Upper lobe of left lung (tissue), 4 donors: ENCODE results near the gene WNK2.

Source experiments
- CTCF ChIP-seq, 6 experiments: fragments of 450-650 bp in 4 of 6; fragments of 200-600 bp in 2 of 6; sonication (generic) in 2 of 6; IDR thresholded peaks; one replicate each; pipeline ENCODE4 v1.5.1; 2016 to 2019; ENCODE audit warnings: antibody characterized with exemption in 6 of 6
- POLR2A ChIP-seq, 4 donors: fragments of 450-650 bp; IDR thresholded peaks; one replicate each; pipeline ENCODE4 v1.5.1; 2016 to 2017; ENCODE audit warnings: antibody characterized with exemption in 4 of 4, mild to moderate bottlenecking in 2 of 4
- POLR2AphosphoS5 ChIP-seq, 2 donors: sonication (generic); formaldehyde crosslinking; IDR thresholded peaks; one replicate each; pipeline ENCODE4 v1.5.1; 2017; ENCODE audit warnings: antibody characterized with exemption in 2 of 2

GRCh38 chr9:93181672-93182435, 2.1 kb upstream of the WNK2 start:
- TF ChIP-seq CTCF (IDR thresholded peaks at IDR 0.05) (no peak), POLR2AphosphoS5 (IDR thresholded peaks at IDR 0.05) (no peak), POLR2A (IDR thresholded peaks at IDR 0.05) (no peak)
